B cell (primary cell): ENCODE results near the gene RSPO4. TPM values are rescaled to one million over a fixed set of nuclear protein-coding genes. Genes with fewer than 3 reads are reported as not detected.

ENCODE experiments used
- ATAC-seq: fragments of 200-7000 bp; cut with Tn5 transposase; one replicate; pipeline ENCODE4 v1.10.0; 2021; ENCODE audit warnings: low read depth, mild to moderate bottlenecking, moderate number of reproducible peaks, moderate library complexity
- CTCF ChIA-PET: fragments of 350-600 bp; sonication (Branson Sonifier 250); formaldehyde crosslinking; loops from one replicate; lab custom pipeline; 2021; ENCODE audit warnings: antibody characterized with exemption, inconsistent platforms; lab: Charles Lee
- POLR2A ChIA-PET: fragments of 350-600 bp; sonication (Branson Sonifier 250); formaldehyde crosslinking; loops from one replicate; lab custom pipeline; 2021; ENCODE audit warnings: antibody characterized with exemption; lab: Charles Lee
- DNase-seq: peaks from one replicate; pipeline ENCODE4 v3.0.0; 2013
- H2AFZ ChIP-seq: 2 replicates; pipeline ENCODE4 v1.6.1; 2012; ENCODE audit warnings: mild to moderate bottlenecking, low read depth, low read length; ENCODE audit not compliant: insufficient read depth, poor library complexity, severe bottlenecking
- H3K27ac ChIP-seq, 2 donors: 1 replicate in 1 of 2; 2 replicates in 1 of 2; pipeline ENCODE4 v1.5.1; 2012 to 2013; ENCODE audit warnings: low read length in 2 of 2, mild to moderate bottlenecking in 2 of 2, moderate library complexity in 1 of 2
- H3K27me3 ChIP-seq, 4 experiments: fragments of 200-600 bp in 1 of 4; sonication (generic) in 1 of 4; replicated peaks in 1 of 4; 1 replicate in 2 of 4; 2 replicates in 2 of 4; pipeline versions ENCODE4 v1.6.1 to v1.7.0; 2013 to 2016; ENCODE audit warnings: low read length in 3 of 4, mild to moderate bottlenecking in 2 of 4, mixed read lengths in 1 of 4, moderate library complexity in 1 of 4; ENCODE audit not compliant: insufficient read depth in 4 of 4, control insufficient read depth in 3 of 4; ENCODE audit errors: control extremely low read depth in 1 of 4
- H3K36me3 ChIP-seq, 2 experiments: replicated peaks in 1 of 2; 1 replicate in 1 of 2; 2 replicates in 1 of 2; pipeline versions ENCODE4 v1.6.1 to v1.7.1; 2013; ENCODE audit warnings: low read length in 1 of 2; ENCODE audit not compliant: insufficient read depth in 2 of 2, control insufficient read depth in 1 of 2; ENCODE audit errors: control extremely low read depth in 1 of 2, extremely low read depth in 1 of 2
- H3K4me1 ChIP-seq, 2 donors: fragments of 200-600 bp in 1 of 2; sonication (generic) in 1 of 2; 1 replicate in 1 of 2; 2 replicates in 1 of 2; pipeline versions ENCODE4 v1.5.1 to v1.6.1; 2013 to 2017; ENCODE audit warnings: low read length in 2 of 2; ENCODE audit not compliant: control insufficient read depth in 2 of 2, insufficient read depth in 2 of 2
- H3K4me2 ChIP-seq: replicated peaks from 2 replicates; pipeline ENCODE3; 2012; ENCODE audit warnings: mild to moderate bottlenecking, low read depth, low read length; ENCODE audit not compliant: poor library complexity, severe bottlenecking
- H3K4me3 ChIP-seq, 5 experiments: fragments of 200-600 bp in 1 of 5; sonication (generic) in 1 of 5; 1 replicate in 3 of 5; 2 replicates in 2 of 5; pipeline versions ENCODE4 v1.5.1 to v1.7.0; 2011 to 2016; ENCODE audit warnings: low read length in 4 of 5, mild to moderate bottlenecking in 4 of 5, low read depth in 2 of 5, control low read depth in 1 of 5, moderate library complexity in 1 of 5; ENCODE audit not compliant: insufficient read depth in 1 of 5; ENCODE audit errors: control extremely low read depth in 1 of 5, extremely low read depth in 1 of 5
- H3K79me2 ChIP-seq: fragments of 200-600 bp; sonication (generic); one replicate; pipeline ENCODE4 v1.6.0; 2016; ENCODE audit warnings: low read length; ENCODE audit not compliant: control insufficient read depth, insufficient read depth
- H3K9ac ChIP-seq: fragments of 200-600 bp; sonication (generic); 2 replicates; pipeline ENCODE4 v1.6.1; 2017; ENCODE audit warnings: mild to moderate bottlenecking, low read length, moderate library complexity
- H3K9me3 ChIP-seq, 3 donors: one replicate each; pipeline versions ENCODE4 v1.6.1 to v1.7.1; 2013; ENCODE audit warnings: low read length in 2 of 3; ENCODE audit not compliant: control insufficient read depth in 2 of 3, insufficient read depth in 1 of 3; ENCODE audit errors: control extremely low read depth in 1 of 3
- H4K20me1 ChIP-seq: 2 replicates; pipeline ENCODE4 v1.6.0; 2012; ENCODE audit warnings: mild to moderate bottlenecking, low read length; ENCODE audit not compliant: insufficient read depth, control insufficient read depth, poor library complexity, severe bottlenecking
- H3K27ac Mint-ChIP-seq: one replicate; pipeline ENCODE4 v1.8.0; 2021; ENCODE audit warnings: mixed read lengths
- H3K27me3 Mint-ChIP-seq: one replicate; pipeline ENCODE4 v1.8.0; 2021; ENCODE audit warnings: mixed read lengths
- H3K4me1 Mint-ChIP-seq: one replicate; pipeline ENCODE4 v1.8.0; 2021; ENCODE audit warnings: mixed read lengths
- H3K4me3 Mint-ChIP-seq: one replicate; pipeline ENCODE4 v1.8.0; 2021; ENCODE audit warnings: mixed read lengths
- H3K9me3 Mint-ChIP-seq: one replicate; pipeline ENCODE4 v1.8.0; 2022; ENCODE audit warnings: mixed read lengths; ENCODE audit not compliant: insufficient read depth
- CTCF ChIP-seq: fragments of 200-600 bp; IDR thresholded peaks from one replicate; pipeline ENCODE4 v1.8.0; 2022; ENCODE audit warnings: antibody characterized with exemption, mild to moderate bottlenecking
- EZH2 ChIP-seq: IDR thresholded peaks from 2 replicates; pipeline ENCODE4 v1.6.1; 2012; ENCODE audit warnings: borderline replicate concordance, low read depth, mild to moderate bottlenecking, moderate library complexity, low read length; ENCODE audit not compliant: insufficient read depth, poor library complexity, severe bottlenecking
- WGBS: methylation state at CpG from one replicate; pipeline ENCODE4 v1.1.5; 2013; ENCODE audit warnings: missing lambda C conversion rate; ENCODE audit not compliant: insufficient coverage; 5-methylcytosine and 5-hydroxymethylcytosine counted together
- intact Hi-C: fragments of 100-400 bp; cut with micrococcal nuclease; formaldehyde crosslinking; loops from one replicate; pipeline ENCODE4 v1.10.0; 2022
- polyA plus RNA-seq: library from polyadenylated mRNA; depleted of rRNA; stranded (reverse); fragments of >200 nt; gene quantifications from 2 replicates; pipeline ENCODE4 v1.2.3, GENCODE V29; 2012
- total RNA-seq, 2 donors: library from RNA; stranded (reverse); fragments of 120-200 nt in 1 of 2; gene quantifications; 1 replicate in 1 of 2; 2 replicates in 1 of 2; pipeline versions ENCODE4 v1.2.3 to v1.2.4, GENCODE V29; 2013 to 2022

RSPO4 gene
- total and polyA plus RNA-seq, 2 donors (not counting 1 experiment from before 2014, with no cell fraction given), result 0.04 to 0.37 TPM

- intact Hi-C loops, result no loop called here
- H3K27ac Mint-ChIP-seq, result no peak overlapping the region
- Histone ChIP-seq H2AFZ (no peak overlapping the region), H3K4me2 (no peak overlapping the region), H3K27ac (no peak overlapping the region), H4K20me1 (no peaks in the 10 kb centered on the region), H3K4me3 (no peak overlapping the region), H3K9ac (no peak overlapping the region), H3K9me3 (no peaks in the 10 kb centered on the region), H3K4me1 (peaks cover under 1% of the 10 kb centered on the region in 2 donors), H3K27me3 (peaks cover 0 to 11% (median 0%) of the 10 kb centered on the region in 4 experiments), H3K79me2 (no peaks in the 10 kb centered on the region), H3K36me3 (no peaks in the 10 kb centered on the region)
- H3K9me3 Mint-ChIP-seq, result no peaks in the 10 kb centered on the region
- ATAC-seq (no peak), DNase-seq (no peak)
- TF ChIP-seq EZH2 (no peak), CTCF (no peak)
- peaks cover 27% of the 10 kb centered on the region for H3K27me3 Mint-ChIP-seq
- no peak overlapping the region for H3K4me3 Mint-ChIP-seq
- H3K4me1 Mint-ChIP-seq, result peaks cover 5% of the 10 kb centered on the region
- ChIA-PET CTCF (interaction anchor here (0.6 to 1.1 kb wide), 4 partner anchors 27 to 136 kb away, joined by 3 to 7 read pairs (median 3); no protein-coding TSS in a partner anchor), POLR2A (no interaction called here)
- 92% methylated on average over 12 of the region's 12 CpGs for WGBS
These were observed 91.0 kb downstream of the RSPO4 start for GRCh38 chr20:910870-911770.
